Femur (tissue), 1 donor: ENCODE data around the gene LTBP2.

ENCODE experiments used
- DNase-seq: peaks from one replicate; pipeline ENCODE4 v3.0.0-alpha.2; 2017

LTBP2 gene

GRCh38 chr14:74610866-74611649 is 979 bp downstream of the LTBP2 start:
- peak; percentile 50 for DNase-seq

GRCh38 chr14:74610199-74610865 is 1.7 kb downstream of the LTBP2 start:
- DNase-seq: no peak

GRCh38 chr14:74609721-74610120 is 2.3 kb downstream of the LTBP2 start:
- no peak for DNase-seq

GRCh38 chr14:74608959-74609611 is 3.0 kb downstream of the LTBP2 start:
- DNase-seq: peak; percentile 91

DNA sequence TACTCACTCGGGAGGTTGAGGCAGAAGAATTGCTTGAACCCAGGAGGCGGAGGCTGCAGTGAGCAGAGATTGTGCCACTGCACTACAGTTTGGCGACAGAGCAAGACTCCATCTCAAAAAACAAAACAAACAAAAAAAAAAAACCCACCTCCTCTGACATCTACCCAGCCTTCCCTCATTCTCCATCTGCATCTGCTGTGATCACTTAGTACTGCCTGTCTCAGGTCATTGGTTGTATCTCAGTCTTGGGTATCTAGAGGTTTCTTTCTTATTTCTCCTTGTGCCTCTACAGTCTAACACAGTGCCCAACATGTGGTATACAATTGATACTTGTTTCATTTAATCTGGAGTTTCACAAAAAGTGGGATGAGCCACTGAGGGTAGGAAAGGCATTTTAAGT is 5.3 kb downstream of the LTBP2 start:
- no peak for DNase-seq

DNA sequence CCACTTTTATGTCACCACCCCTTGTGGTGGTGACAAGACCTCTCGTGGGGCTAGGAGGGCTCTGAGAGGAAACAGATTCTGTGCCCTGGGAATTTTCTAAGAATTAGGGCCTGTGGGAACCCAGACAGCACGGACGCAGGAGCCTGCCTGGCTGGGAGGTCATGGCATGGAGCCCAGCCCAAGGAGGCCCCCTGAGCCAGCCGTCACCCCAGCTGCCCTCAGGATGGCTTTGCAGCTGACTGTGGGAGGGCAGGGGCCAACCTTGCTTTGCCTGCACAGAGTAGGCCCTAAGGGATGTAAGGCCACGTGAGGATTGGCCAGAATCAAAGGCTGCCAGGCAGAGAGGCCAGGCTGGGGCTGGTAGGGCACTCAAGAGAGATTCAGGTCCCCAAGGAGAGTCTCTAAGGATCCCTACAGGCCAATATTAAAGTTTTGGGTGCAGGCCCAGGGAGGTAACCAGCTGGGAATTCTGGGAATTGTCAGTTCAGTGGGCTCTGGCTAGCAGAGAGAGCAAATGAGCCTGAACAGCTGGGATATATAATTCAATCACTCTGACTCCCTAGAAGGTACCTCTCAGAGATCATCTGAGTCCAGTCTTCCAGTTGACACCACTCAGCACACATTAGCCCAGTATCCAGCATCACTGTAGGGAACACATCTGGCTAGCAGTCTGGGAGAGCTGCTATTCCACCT is 6.4 kb downstream of the LTBP2 start:
- DNase-seq: no peak

GRCh38 chr14:74604911-74605310 is 7.1 kb downstream of the LTBP2 start:
- DNase-seq: no peak

- no peak for DNase-seq
Observed at GRCh38 chr14:74604157-74604556, 7.9 kb downstream of the LTBP2 start.

DNA sequence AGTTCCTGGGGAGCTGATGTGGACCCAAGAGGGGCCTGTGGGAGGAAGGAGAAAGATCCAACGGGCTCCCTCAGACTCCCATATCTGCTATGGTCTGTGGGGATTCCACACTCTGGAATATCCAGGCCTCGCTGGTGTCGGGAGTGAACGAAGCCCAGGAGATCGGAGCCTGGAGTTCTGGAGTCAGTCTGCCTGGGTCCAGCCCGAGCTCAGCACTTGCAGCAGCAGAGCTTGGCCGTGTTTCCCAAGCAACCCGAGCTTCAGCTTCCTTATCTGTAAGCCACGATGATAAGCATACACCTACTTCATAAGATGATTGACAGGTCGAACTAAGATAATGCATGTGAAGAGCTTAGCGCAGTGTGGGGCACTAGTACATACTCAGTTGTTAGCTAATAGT is 10.1 kb downstream of the LTBP2 start:
- no peak for DNase-seq

- peak; percentile 75 for DNase-seq
Observed at GRCh38 chr14:74599946-74600345, 12.1 kb downstream of the LTBP2 start.

DNA sequence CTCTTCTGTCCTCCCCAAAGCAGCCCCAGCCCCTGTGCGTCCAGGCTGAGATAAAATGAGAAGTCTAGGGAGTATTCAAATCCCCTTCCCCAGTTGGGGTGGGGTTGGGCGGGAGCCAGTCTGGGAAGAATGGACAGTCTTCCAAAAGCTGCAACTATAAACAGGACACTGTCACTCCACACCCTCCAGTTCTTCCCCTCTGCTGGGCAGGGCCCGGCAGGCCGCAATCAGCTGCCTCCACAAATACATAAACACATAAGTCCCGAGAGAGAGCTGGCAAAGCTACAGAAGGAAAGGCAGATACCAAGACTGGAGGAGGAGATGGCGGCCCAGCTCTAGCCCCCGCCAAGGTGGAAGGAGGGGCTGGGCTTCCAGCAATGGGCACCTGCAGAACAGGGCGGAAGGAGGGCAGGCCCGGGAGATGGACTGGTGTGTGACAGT is 12.7 kb downstream of the LTBP2 start:
- DNase-seq: peak; percentile 70

- DNase-seq: peak; percentile 48
Observed at GRCh38 chr14:74596741-74597450, 15.1 kb downstream of the LTBP2 start.

DNA sequence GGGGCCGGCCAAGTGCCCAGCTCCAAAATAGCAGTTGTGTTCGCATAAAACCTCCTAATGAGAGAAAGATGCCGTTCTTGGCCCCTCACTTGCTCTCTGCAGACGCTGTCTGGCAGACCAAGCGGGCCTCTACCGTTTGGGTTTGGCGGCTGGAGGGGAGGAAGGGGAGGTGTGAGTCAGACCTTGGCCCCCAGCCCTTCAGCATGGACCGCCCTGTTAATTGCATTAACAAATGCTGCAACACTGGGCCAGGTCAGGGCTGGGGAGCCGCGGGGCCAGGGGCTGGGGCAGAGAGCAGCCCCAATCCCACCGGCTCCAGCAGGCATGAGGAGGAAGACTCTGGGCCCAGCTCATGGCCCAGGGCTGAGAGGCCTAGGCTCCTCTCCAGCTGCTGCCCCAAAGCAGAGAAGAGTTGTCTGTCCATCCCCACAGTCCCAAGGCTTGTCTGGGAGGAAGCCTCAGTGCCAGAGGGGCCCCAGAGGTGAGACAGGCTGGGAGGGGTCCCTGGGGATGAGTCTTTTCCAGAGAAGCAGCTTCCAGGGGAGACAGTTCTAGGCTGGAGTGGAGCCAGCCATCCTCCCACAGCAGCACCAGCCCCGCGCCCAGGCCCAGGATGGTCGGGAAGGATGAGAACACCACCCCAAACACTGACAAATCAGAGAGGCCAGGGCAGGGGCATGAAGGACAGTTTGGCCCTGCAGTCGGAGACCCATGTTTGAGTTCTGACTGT is 16.9 kb downstream of the LTBP2 start:
- peak; percentile 93 for DNase-seq

DNA sequence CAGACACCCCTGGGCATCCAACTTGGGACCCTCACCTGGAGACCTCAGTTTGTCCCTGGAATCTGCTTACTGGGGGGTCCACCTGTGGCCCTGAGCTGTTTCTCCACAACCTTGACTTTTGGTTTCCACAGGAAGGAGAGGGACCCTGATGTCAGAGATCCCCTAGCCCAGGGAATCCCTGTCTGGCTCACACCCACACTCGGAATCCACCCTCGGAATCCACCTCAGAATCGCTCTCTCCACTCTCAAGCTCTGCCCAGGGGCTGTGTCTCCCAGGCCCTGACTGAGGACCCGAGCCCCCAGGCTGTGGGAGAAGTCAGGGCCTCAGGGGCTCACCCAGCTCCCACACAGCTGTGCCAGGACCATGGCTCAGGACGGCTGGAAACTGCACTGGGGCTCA is 17.4 kb downstream of the LTBP2 start:
- DNase-seq: no peak

- no peak for DNase-seq
Observed at GRCh38 chr14:74594029-74594428, 18.0 kb downstream of the LTBP2 start.

DNA sequence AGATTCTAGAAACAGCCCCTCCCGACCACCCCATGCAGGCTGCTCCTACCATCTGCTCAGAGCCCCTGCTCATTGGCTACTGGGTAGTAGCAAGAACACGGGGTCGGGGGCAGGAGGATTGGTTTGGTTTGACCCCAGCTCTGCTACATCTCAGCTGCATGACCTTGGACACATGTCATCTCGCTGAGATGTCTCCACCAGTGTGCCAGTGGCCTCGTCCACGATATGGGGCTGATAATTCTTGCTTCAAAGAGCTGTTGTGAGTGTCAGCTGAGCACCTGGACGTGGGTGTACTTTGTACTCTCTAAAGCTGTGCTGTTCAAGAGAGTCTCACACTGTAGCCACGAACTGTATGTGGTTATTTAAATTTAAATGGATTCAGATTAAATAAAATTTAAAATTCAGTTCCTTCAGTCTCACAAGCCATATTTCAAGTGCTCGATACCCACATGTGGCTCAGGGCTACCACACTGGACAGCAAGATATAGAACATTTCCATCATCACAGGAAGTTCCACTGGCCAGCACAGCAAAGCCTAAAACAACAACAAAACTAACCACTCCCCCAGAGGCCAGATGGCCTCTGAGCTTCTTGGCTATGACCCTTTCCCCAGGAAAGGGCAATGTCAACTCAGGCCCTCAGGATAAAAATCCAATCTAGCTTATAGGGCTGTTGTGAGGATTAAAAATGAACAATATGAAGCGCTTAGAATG is 18.6 kb downstream of the LTBP2 start:
- DNase-seq: no peak

DNA sequence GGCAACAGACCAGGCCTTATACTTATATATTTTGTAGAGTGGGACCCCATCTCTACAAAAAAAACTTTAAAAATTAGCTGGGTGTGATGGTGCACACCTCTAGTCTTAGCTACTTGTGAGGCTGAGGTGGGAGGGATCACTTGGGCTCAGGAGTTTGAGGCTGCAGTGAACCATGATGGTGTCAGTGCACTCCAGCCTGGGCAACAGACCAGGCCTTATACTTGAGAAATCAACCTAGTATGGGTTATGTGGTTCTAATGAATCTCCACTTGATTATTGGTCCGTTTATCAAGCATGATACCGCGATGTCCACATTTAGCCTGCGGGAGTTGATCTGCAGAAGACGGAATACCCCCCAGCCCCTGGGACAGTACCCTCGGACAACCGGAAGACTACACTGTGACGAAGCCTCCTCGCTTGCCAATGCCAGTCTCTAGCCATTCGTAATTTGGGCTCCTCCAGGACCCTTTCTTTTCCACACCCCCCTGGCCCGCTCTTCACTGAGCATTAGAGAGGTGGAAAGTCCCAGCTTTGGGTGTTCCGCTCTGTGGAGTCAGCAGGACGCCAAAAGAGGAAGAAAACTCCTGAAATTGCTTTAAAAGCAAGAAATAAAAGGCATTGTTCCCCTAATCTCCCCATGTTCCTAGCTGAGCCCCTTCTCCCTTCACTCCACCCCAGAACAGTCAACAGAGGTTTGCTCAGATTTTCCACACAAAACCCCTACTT is 19.4 kb downstream of the LTBP2 start:
- DNase-seq: no peak

DNA sequence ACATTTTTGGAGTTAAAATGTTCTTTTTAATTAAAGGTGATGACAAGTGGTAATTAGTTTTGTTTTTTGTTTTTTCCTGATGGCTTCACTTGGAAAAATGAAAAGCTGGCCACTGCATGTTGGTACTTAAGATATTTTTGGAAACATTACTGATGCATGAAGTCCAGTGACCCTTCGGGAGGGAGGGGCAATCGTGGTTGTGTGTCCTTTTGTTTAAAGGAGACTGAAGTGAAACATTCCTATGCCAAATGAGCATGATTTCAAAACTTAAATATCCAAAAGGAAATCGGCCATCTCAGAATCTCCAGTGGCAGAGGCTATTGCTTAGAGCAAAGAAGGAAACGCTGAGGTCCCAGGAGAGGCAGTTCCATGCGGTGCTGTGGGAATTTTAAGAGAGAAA is 20.1 kb downstream of the LTBP2 start:
- DNase-seq: no peak

DNA sequence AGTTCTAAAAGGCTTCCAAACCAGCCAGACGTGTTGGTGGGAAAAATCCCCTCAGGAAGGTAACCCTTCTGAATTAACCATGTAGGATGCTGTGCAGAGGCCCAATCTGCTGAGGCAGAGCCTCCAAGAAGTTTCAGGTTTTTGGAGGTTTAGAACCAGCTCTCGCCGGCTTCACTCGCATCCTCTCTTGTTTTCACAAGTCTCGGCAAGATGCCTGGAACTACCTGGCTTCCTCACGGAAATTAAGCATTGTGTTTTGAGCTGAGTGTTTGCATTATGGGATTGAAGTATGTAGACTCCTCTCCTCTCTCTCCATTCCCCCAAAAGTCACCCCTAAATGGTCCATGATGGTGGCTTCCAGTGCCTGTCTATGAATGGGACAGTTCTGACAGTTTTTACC is 20.6 kb downstream of the LTBP2 start:
- DNase-seq: no peak

- DNase-seq: no peak
Observed at GRCh38 chr14:74589291-74589879, 22.7 kb downstream of the LTBP2 start.
